Stomach (tissue), 4 donors: ENCODE measurements around the gene KRTAP4-3.

ENCODE experiments used
- POLR2A ChIP-seq, 4 donors: fragments of 450-650 bp; IDR thresholded peaks; one replicate each; pipeline ENCODE4 v1.6.1; 2016; ENCODE audit warnings: antibody characterized with exemption in 4 of 4, control low read depth in 2 of 4, mild to moderate bottlenecking in 1 of 4, moderate library complexity in 1 of 4
- POLR2AphosphoS5 ChIP-seq, 3 donors: sonication (generic); formaldehyde crosslinking; IDR thresholded peaks; one replicate each; pipeline ENCODE4 v1.6.1; 2016; ENCODE audit warnings: antibody characterized with exemption in 3 of 3

DNA sequence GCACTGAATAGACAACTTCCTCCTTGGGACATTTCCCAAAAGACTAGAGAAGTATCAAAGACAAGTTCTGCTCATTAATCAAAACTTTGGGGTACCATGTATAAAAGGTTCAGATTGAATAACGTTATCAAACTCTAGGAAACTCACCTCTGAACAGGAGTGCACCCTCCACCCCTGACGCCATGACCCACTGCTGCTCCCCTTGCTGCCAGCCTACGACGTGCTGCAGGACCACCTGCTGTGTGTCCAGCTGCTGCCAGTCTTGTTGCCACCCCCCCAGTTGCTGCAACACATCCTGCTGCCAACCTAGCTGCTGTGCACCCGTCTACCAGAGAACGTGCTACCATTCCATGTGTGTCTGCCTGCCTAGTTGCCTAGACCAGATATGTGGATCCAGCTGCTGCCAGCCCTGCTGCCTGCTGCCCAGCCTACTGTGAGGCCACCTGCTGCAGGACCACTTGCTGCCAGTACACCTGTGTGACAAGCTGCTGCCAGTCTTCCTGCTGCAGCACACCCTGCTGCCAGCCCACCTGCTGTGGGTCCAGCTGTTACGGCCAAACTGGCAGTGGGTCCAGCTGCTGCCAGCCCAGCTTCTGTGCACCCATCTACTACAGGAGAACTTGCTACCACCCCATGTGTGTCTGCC lies 44.6 kb upstream of the KRTAP4-3 start:
- TF ChIP-seq POLR2AphosphoS5 (IDR thresholded peaks at IDR 0.05): no peak
- TF ChIP-seq POLR2A (IDR thresholded peaks at IDR 0.05): no peak
